HCT116 (cell line): Measurements from ENCODE around the gene OPN4. TPM values are rescaled to one million over a fixed set of nuclear protein-coding genes. Genes with fewer than 3 reads are reported as not detected.

Experiments used
- ATAC-seq: fragments of 200-7000 bp; cut with Tn5 transposase; 2 replicates; pipeline ENCODE4 v1.9.1; 2020; ENCODE audit warnings: mild to moderate bottlenecking, moderate library complexity
- BruUV-seq: library from RNA; stranded (reverse); fragments of 400-500 nt; replicated peaks from 2 replicates; lab custom pipeline; 2021; lab: Mats Ljungman, UMichigan
- CTCF ChIA-PET: fragments of 300-600 bp; sonication (Branson Sonifier 250); formaldehyde crosslinking; loops from one replicate; lab custom pipeline; 2021; ENCODE audit warnings: antibody characterized with exemption; lab: Charles Lee
- POLR2A ChIA-PET: fragments of 300-600, 350-600 bp; sonication (Branson Sonifier 250); formaldehyde crosslinking; loops from one replicate; lab custom pipeline; 2021; ENCODE audit warnings: antibody characterized with exemption; lab: Charles Lee
- RAD21 ChIA-PET, 2 experiments: fragments of 300-600 bp; sonication (Branson Sonifier 250); formaldehyde crosslinking; loops; one replicate each; lab custom pipeline; 2023; ENCODE audit warnings: low total read pairs in 2 of 2; ENCODE audit not compliant: uncharacterized antibody in 2 of 2, unreplicated experiment in 2 of 2, low non-redundant PET in 1 of 2; lab: Charles Lee
- DNase-seq: peaks from one replicate; pipeline ENCODE4 v3.0.0-alpha.2; 2010; ENCODE audit warnings: low read depth, low spot score
- H2AFZ ChIP-seq: fragments of 200-600 bp; shearing (Covaris generic), sonication (generic); 2 replicates; pipeline ENCODE4 v1.6.1; 2017; ENCODE audit warnings: low read depth, mixed run types, mixed read lengths, antibody characterized with exemption, low read length; ENCODE audit not compliant: poor library complexity, severe bottlenecking
- H3K27ac ChIP-seq: 2 replicates; pipeline ENCODE4 v1.5.1; 2012; ENCODE audit warnings: low read depth, low read length
- H3K27me3 ChIP-seq: fragments of 200-600 bp; sonication (generic); 2 replicates; pipeline ENCODE4 v1.6.1; 2016; ENCODE audit warnings: mixed run types, low read length, mixed read lengths; ENCODE audit not compliant: insufficient read depth
- H3K36me3 ChIP-seq, 2 experiments: fragments of 200-500 bp in 1 of 2; fragments of 200-600 bp in 1 of 2; sonication (Bioruptor generic) in 1 of 2; sonication (generic) in 1 of 2; 2 replicates each; pipeline versions ENCODE4 v1.5.1 to v1.6.1; 2014 to 2016; ENCODE audit warnings: low read length in 2 of 2, inconsistent platforms in 1 of 2, mixed read lengths in 1 of 2, mixed run types in 1 of 2; ENCODE audit not compliant: insufficient read depth in 2 of 2, control insufficient read depth in 1 of 2
- H3K4me1 ChIP-seq, 2 experiments: fragments of 200-600 bp in 1 of 2; sonication (generic) in 1 of 2; 2 replicates each; pipeline versions ENCODE4 v1.5.1 to v1.6.1; 2012 to 2017; ENCODE audit warnings: low read length in 2 of 2, inconsistent platforms in 1 of 2, mild to moderate bottlenecking in 1 of 2, mixed read lengths in 1 of 2, mixed run types in 1 of 2, moderate library complexity in 1 of 2; ENCODE audit not compliant: insufficient read depth in 2 of 2, control insufficient read depth in 1 of 2
- H3K4me2 ChIP-seq: fragments of 200-600 bp; sonication (generic); 2 replicates; pipeline ENCODE4 v1.6.1; 2017; ENCODE audit warnings: mixed run types, low read length, mixed read lengths
- H3K4me3 ChIP-seq, 2 experiments: fragments of 200-600 bp in 1 of 2; sonication (generic) in 1 of 2; replicated peaks in 1 of 2; 2 replicates each; pipeline ENCODE4 v1.5.1; 2011 to 2016; ENCODE audit warnings: low read length in 2 of 2, control low read depth in 1 of 2, low read depth in 1 of 2, mild to moderate bottlenecking in 1 of 2, mixed read lengths in 1 of 2, mixed run types in 1 of 2
- H3K79me2 ChIP-seq: fragments of 200-600 bp; sonication (generic); 2 replicates; pipeline ENCODE4 v1.6.1; 2017; ENCODE audit warnings: mild to moderate bottlenecking, mixed run types, low read length, moderate library complexity, mixed read lengths; ENCODE audit not compliant: insufficient read depth
- H3K9ac ChIP-seq: fragments of 200-600 bp; sonication (generic); 2 replicates; pipeline ENCODE4 v1.6.1; 2016; ENCODE audit warnings: low read length, mixed read lengths
- H3K9me2 ChIP-seq: fragments of 200-600 bp; sonication (generic), shearing (Covaris generic); 2 replicates; pipeline ENCODE4 v1.6.1; 2017; ENCODE audit warnings: mixed run types, mild to moderate bottlenecking, moderate library complexity; ENCODE audit not compliant: insufficient read depth
- H3K9me3 ChIP-seq, 2 experiments: fragments of 200-500 bp in 1 of 2; fragments of 200-600 bp in 1 of 2; sonication (Bioruptor generic) in 1 of 2; sonication (generic) in 1 of 2; 2 replicates each; pipeline ENCODE4 v1.6.1; 2014 to 2017; ENCODE audit warnings: low read length in 2 of 2, mixed read lengths in 2 of 2, inconsistent platforms in 1 of 2, low read depth in 1 of 2, mild to moderate bottlenecking in 1 of 2, mixed run types in 1 of 2, moderate library complexity in 1 of 2; ENCODE audit not compliant: control insufficient read depth in 1 of 2, insufficient read depth in 1 of 2
- H4K20me1 ChIP-seq: fragments of 200-600 bp; sonication (generic), shearing (Covaris generic); 2 replicates; pipeline ENCODE4 v1.6.1; 2017; ENCODE audit warnings: mixed run types, mild to moderate bottlenecking, moderate library complexity; ENCODE audit not compliant: insufficient read depth
- CBX3 ChIP-seq: IDR thresholded peaks from 2 replicates; pipeline ENCODE4 v1.6.1; 2012; ENCODE audit warnings: low read depth
- CEBPB ChIP-seq: IDR thresholded peaks from 2 replicates; pipeline ENCODE4 v1.6.1; 2012; ENCODE audit warnings: low read depth
- CTCF ChIP-seq, 3 experiments: fragments of 200-600 bp in 1 of 3; sonication (generic) in 1 of 3; IDR thresholded peaks in 2 of 3; conservative IDR thresholded peaks in 1 of 3; 2 replicates each; pipeline ENCODE4 v1.5.1; 2012 to 2017; ENCODE audit warnings: low read depth in 2 of 3, low read length in 2 of 3, antibody characterized with exemption in 1 of 3, borderline replicate concordance in 1 of 3, control low read depth in 1 of 3, mild to moderate bottlenecking in 1 of 3, mixed read lengths in 1 of 3, mixed run types in 1 of 3, moderate library complexity in 1 of 3; ENCODE audit not compliant: insufficient read depth in 1 of 3
- EGR1 ChIP-seq: IDR thresholded peaks from 2 replicates; pipeline ENCODE4 v1.6.1; 2012; ENCODE audit warnings: low read depth
- ELF1 ChIP-seq: IDR thresholded peaks from 2 replicates; pipeline ENCODE4 v1.6.1; 2012; ENCODE audit warnings: low read depth, borderline replicate concordance
- EZH2 ChIP-seq: fragments of 200-600 bp; sonication (generic); IDR thresholded peaks from 2 replicates; pipeline ENCODE4 v1.6.1; 2017; ENCODE audit warnings: antibody characterized with exemption, mixed run types
- EZH2phosphoT487 ChIP-seq: fragments of 200-600 bp; IDR thresholded peaks from 2 replicates; pipeline ENCODE4 v1.6.1; 2018; ENCODE audit warnings: antibody characterized with exemption, borderline replicate concordance
- FOSL1 ChIP-seq: IDR thresholded peaks from 2 replicates; pipeline ENCODE4 v1.6.1; 2012; ENCODE audit warnings: low read depth
- JUND ChIP-seq: IDR thresholded peaks from 2 replicates; pipeline ENCODE4 v1.6.1; 2012
- MAX ChIP-seq: IDR thresholded peaks from 2 replicates; pipeline ENCODE4 v1.6.1; 2012
- POLR2A ChIP-seq: IDR thresholded peaks from 2 replicates; pipeline ENCODE4 v1.7.0; 2011; ENCODE audit warnings: borderline replicate concordance; ENCODE audit not compliant: insufficient read depth, insufficient read length; ENCODE audit errors: extremely low read depth
- POLR2AphosphoS5 ChIP-seq: IDR thresholded peaks from 2 replicates; pipeline ENCODE4 v1.6.1; 2011; ENCODE audit warnings: mild to moderate bottlenecking, low read depth, low read length, moderate library complexity
- RAD21 ChIP-seq: IDR thresholded peaks from 2 replicates; pipeline ENCODE4 v1.6.1; 2012; ENCODE audit warnings: low read depth, mild to moderate bottlenecking
- REST ChIP-seq: IDR thresholded peaks from 2 replicates; pipeline ENCODE4 v1.6.1; 2012; ENCODE audit warnings: low read depth
- SIN3A ChIP-seq: IDR thresholded peaks from 2 replicates; pipeline ENCODE4 v1.6.1; 2012; ENCODE audit warnings: low read depth
- SP1 ChIP-seq: IDR thresholded peaks from 2 replicates; pipeline ENCODE4 v1.6.1; 2012; ENCODE audit warnings: low read depth
- YY1 ChIP-seq: IDR thresholded peaks from 2 replicates; pipeline ENCODE4 v1.6.1; 2011; ENCODE audit warnings: low read length, low read depth, moderate library complexity, mild to moderate bottlenecking; ENCODE audit not compliant: insufficient replicate concordance; ENCODE audit errors: extremely low read depth
- ZBTB33 ChIP-seq: IDR thresholded peaks from 2 replicates; pipeline ENCODE4 v1.6.1; 2011; ENCODE audit warnings: mild to moderate bottlenecking, low read length, moderate library complexity; ENCODE audit not compliant: insufficient replicate concordance; ENCODE audit errors: extremely low read depth
- ZNF274 ChIP-seq: fragments of 200-500 bp; sonication (Bioruptor generic); IDR thresholded peaks from 2 replicates; pipeline ENCODE4 v1.6.1; 2014; ENCODE audit warnings: mild to moderate bottlenecking, low read depth, low read length, inconsistent platforms
- intact Hi-C: fragments of 100-400 bp; cut with micrococcal nuclease; formaldehyde crosslinking; loops from 2 replicates; pipeline ENCODE4 v1.10.0; 2022
- total RNA-seq: library from RNA; stranded (reverse); gene quantifications from one replicate; pipeline ENCODE4 v1.2.1, GENCODE V29; 2021; ENCODE audit not compliant: unreplicated experiment

The OPN4 gene
- total RNA-seq, 1 experiment from 2014 or later: not detected

GRCh38 chr10:86644152-86644793, 10.1 kb upstream of the OPN4 start:
- Histone ChIP-seq H3K27me3 (no peaks in the 10 kb centered on the region), H4K20me1 (no peaks in the 10 kb centered on the region), H3K36me3 (no peaks in the 10 kb centered on the region), H3K9me3 (no peaks in the 10 kb centered on the region), H3K27ac (no peak overlapping the region), H3K9ac (no peak overlapping the region), H3K79me2 (no peaks in the 10 kb centered on the region), H2AFZ (peak overlapping the region; percentile 83), H3K4me1 (peaks cover 32 to 47% of the 10 kb centered on the region in 2 experiments), H3K9me2 (no peaks in the 10 kb centered on the region), H3K4me2 (peak overlapping the region; percentile 41; the same call in 1 of the 2 replicates), H3K4me3 (no peak overlapping the region)
- DNase-seq: no peak
- RAD21 ChIA-PET: no interaction called here
- ATAC-seq: peak; percentile 65
- intact Hi-C loops: no loop called here
- no peak for TF ChIP-seq CBX3
- TF ChIP-seq CTCF (IDR thresholded peaks at IDR 0.05 in 2 of 3, conservative IDR thresholded peaks at IDR 0.05 in 1 of 3; ENCODE audit: borderline replicate concordance in 1 of 3, insufficient read depth in 1 of 3, low read depth in 2 of 3, low read length in 2 of 3): peak; percentile 26 to 59 (median 49); a peak in 5 of 6 replicates
- peak; percentile 30; the same call in 1 of the 2 replicates for TF ChIP-seq FOSL1
- no peak for TF ChIP-seq ELF1
- no peak for TF ChIP-seq CEBPB
- no peak for TF ChIP-seq SIN3A
- no peak for TF ChIP-seq EZH2
- TF ChIP-seq EGR1: no peak
- TF ChIP-seq POLR2A: no peak
- no peak for TF ChIP-seq EZH2phosphoT487
- 0 out of 2 replicates have a peak, but pooled peaks have one; percentile 34 for TF ChIP-seq MAX
- TF ChIP-seq POLR2AphosphoS5: no peak
- no peak for TF ChIP-seq SP1
- TF ChIP-seq JUND: no peak
- TF ChIP-seq ZBTB33: no peak
- TF ChIP-seq RAD21: peak; percentile 51
- no peak for TF ChIP-seq YY1
- TF ChIP-seq REST: no peak
- no peak for TF ChIP-seq ZNF274
- POLR2A ChIA-PET: no interaction called here
- CTCF ChIA-PET: interaction anchor here (1.2 kb wide), 2 partner anchors 14 to 40 kb away, joined by 3 to 4 read pairs; no protein-coding TSS in a partner anchor
- BruUV-seq: no TSS peak
